LNCAP (cell line): Measurements from ENCODE around the gene SEPSECS.

Source experiments
- TF ChIP-seq, protein P1 (sequence below): fragments of 450-650 bp; IDR thresholded peaks from 2 replicates; pipeline ENCODE4 v1.5.1; 2017; ENCODE audit warnings: mild to moderate bottlenecking

The SEPSECS gene

DNA sequence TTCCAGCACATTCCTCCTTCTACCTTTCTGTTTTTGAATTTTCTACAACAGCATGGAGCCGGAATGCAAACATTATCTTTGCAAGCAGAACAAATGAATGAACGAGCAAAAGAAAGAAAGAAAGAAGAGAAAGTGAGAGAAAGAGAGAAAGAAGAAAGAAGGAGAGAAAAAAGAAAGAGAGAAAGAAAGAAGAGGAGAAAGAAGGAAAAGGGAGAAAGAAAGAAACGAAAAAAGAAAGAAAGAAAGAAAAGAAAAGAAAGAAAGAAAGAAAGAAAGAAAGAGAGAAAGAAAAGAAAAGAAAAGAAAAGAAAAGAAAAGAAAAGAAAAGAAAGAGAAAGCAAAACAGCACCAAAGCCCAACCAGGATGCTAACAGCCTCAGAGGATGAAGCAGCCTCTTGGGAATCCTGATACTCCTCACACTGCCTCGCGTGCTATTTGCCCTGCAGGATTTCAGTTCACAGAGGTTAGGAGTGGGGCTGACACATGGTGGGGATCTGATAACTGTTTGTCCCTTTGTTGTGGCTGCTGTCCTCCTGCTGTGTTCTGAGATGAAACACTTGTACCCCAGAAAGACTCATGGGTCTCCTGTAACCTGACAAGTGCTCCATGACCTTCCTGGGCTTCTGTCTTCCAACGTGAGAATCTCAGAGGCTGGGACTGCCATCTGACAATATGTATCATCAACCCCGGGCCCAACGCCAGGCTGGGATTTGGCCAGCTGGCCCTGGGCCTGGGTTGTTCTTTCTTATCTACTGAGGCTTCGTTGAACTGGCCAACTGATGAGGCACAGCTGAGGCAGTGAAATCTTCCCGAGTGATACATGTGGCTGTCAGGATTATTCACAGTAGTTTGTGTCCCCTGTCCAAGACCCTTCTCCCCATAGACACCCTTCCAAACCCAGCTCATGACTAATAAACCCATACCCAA lies 61.0 kb downstream of the SEPSECS start:
- TF ChIP-seq, protein P1, sequence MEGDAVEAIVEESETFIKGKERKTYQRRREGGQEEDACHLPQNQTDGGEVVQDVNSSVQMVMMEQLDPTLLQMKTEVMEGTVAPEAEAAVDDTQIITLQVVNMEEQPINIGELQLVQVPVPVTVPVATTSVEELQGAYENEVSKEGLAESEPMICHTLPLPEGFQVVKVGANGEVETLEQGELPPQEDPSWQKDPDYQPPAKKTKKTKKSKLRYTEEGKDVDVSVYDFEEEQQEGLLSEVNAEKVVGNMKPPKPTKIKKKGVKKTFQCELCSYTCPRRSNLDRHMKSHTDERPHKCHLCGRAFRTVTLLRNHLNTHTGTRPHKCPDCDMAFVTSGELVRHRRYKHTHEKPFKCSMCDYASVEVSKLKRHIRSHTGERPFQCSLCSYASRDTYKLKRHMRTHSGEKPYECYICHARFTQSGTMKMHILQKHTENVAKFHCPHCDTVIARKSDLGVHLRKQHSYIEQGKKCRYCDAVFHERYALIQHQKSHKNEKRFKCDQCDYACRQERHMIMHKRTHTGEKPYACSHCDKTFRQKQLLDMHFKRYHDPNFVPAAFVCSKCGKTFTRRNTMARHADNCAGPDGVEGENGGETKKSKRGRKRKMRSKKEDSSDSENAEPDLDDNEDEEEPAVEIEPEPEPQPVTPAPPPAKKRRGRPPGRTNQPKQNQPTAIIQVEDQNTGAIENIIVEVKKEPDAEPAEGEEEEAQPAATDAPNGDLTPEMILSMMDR = no peak

DNA sequence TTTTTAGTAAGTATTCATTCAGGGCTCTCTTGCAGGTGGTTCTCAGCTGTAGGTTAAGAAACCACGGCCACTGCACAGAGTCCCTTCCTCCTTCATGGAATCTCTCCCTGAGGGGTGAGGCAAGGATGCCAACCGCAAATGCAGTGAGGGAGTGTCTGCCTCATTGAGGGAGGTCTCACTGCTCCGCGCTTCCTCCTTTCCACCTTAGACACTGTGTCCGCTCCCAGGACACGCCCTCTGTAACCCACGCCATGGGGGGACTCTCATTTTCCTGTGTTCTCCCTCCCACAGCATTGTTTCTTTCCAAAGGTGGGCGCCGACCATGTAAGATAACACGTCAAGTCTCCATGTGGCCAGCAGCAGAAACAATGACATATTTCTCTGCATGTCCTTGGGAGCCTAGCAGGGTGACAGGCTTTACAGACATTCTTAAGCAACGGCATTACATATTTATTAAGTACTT lies 63.2 kb downstream of the SEPSECS start:
- TF ChIP-seq, protein P1 = no peak

DNA sequence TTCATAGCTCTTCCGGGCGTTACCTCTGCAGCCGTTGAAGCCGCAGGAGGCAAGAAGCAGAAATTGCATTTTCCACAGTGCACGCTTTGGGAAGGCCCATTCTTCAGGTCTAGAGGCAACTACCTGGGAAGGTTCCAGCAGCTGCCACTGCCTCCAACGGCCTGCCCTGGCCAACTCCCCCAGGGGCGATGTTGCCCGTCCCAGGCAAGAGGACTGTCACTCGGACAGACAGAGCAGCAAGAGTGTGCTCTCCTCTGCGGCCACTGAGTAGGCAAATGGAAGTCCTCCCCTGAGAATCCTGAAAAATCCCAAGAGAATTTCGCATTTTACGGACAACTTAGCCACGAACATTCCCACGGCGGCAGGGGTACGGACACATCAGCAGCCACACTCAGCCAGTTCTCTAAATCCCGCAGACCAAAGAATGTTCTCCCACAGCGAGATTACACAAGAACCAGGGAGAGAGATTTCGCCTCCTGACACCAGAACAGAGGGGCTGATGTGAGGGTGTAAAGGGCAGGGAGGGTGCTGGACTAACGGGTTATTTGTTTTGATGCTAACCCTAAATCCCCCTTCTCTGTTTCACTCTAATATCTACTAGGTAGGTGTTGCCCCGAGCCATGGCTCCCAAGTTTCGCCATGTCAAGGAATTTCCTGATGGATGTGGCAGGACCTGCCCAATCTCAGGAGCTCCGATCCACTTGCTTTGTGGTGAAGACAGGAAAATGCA lies 63.8 kb downstream of the SEPSECS start:
- TF ChIP-seq, protein P1 = no peak

DNA sequence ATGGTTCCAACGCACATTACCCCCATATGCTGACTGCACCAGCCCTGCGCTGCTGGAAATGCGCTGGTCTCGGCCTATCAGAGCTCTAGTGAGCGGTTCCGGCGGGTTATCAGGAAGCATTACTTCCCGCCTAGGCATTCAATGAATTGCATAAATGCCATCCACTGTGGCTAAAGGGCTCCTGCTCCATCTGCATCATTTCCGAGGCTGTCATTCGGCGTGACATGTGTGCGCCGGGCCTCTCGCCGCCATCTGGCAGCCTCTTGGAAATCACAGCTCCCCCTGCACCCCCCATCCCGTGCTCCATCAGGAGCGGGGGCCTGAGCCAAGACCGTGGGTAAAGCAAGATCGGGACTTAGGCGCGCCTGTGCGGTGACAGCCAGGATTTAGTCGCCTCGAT lies 64.4 kb downstream of the SEPSECS start:
- TF ChIP-seq, protein P1 = no peak

DNA sequence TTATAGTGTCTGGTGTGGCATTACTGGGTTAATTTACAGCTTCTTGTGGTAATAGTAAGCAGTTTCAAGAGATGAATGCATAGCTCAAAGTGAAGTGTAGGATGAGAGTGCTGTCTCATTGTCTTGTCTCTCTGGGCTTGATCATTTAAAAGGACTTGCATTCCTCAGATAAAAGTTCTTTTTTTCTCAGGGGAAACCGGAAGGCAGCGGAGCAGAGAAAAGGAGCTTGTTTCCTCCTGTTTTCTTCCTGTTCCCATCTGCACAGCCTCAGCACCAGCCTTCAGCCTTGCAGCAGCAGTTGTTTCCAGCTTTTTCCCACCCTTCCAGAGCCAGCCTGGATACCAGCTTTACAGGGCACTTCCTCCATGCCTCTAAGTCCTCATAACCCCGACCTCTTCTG lies 68.1 kb downstream of the SEPSECS start:
- TF ChIP-seq, protein P1 = no peak

DNA sequence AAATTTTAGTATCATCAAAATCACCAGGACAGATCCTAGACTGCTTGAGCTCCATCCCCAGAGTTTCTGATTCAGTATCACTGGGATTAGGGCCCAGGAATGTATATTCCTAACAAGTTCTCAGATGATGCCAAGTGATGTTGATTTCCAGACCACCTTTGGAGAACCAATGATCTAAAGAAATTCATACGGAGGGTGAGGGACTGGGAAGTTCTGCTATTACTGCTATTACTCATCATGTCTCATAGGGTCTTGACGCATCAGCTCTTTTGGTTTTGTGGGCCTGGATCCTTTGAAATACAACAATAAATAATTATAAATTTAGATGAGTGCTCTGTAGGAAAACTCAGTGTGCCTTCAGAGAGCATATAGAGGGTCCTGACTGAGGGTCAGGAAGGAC lies 69.7 kb downstream of the SEPSECS start:
- TF ChIP-seq, protein P1 = no peak

DNA sequence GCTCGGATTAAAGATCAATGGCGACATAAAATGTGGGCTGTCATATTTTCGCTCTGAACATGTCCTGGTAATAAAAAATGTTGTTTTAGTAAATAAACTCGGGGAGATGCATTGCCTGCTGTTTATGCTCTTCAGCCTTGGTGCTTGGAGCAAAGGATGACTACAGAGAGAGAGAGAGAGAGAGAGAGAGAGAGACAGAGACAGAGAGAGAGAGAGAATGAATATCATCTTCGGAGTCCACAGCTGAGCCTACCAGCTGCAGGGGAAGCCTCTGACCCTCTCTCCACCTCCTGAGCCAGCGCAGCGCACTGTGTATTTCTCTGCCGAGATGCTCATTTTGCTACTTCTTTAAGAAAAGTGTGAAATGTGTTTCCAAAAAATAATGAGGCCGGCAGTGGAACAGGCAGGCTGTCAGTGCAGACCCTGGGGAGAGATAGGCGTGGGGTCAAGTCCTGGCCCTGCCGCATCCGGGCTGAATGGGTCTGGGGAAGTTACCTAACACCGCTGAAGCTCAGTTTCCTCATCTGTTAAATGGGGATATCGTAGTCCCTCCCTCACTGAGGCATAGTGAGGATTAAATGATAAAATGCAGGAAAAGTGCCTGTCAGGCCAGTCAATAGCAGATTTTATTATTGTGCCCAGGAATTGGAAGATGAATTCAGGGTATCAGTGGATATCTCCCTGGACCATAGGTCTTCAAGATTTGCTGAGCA lies 71.0 kb downstream of the SEPSECS start:
- TF ChIP-seq, protein P1 = no peak
